Nephron (organoid): ENCODE data around the gene NUAK2.
A peak's percentile ranks its signal among the peaks of the same experiment; 100 is the strongest.

Source experiments
- H3K27ac Mint-ChIP-seq, 3 experiments: 2 replicates each; pipeline ENCODE4 v1.8.0; 2020; ENCODE audit warnings: mixed read lengths in 3 of 3, mild to moderate bottlenecking in 2 of 3, moderate library complexity in 1 of 3
- H3K27me3 Mint-ChIP-seq: 2 replicates; pipeline ENCODE4 v1.8.0; 2021; ENCODE audit warnings: low read depth, mild to moderate bottlenecking, moderate library complexity, mixed read lengths
- H3K36me3 Mint-ChIP-seq: 2 replicates; pipeline ENCODE4 v1.8.0; 2020; ENCODE audit warnings: low read depth, mixed read lengths
- H3K4me1 Mint-ChIP-seq: 2 replicates; pipeline ENCODE4 v1.8.0; 2020; ENCODE audit warnings: mixed read lengths
- H3K4me3 Mint-ChIP-seq, 3 experiments: 2 replicates each; pipeline ENCODE4 v1.8.0; 2020; ENCODE audit warnings: mild to moderate bottlenecking in 3 of 3, mixed read lengths in 3 of 3, moderate library complexity in 2 of 3
- H3K9me3 Mint-ChIP-seq: 2 replicates; pipeline ENCODE4 v1.8.0; 2020; ENCODE audit warnings: mixed read lengths
- CTCF ChIP-seq, 3 experiments: fragments of 200-600 bp; sonication (generic); IDR thresholded peaks; one replicate each; pipeline ENCODE4 v1.5.0; 2021; ENCODE audit warnings: antibody characterized with exemption in 3 of 3; ENCODE audit not compliant: unreplicated experiment in 3 of 3

Gene NUAK2

GRCh38 chr1:205339197-205339702, 17.7 kb upstream of the NUAK2 start:
- no peaks in the 10 kb centered on the region for H3K9me3 Mint-ChIP-seq
- no peak for TF ChIP-seq CTCF (IDR thresholded peaks at IDR 0.05; ENCODE audit: unreplicated experiment in 3 of 3)
- H3K36me3 Mint-ChIP-seq: no peaks in the 10 kb centered on the region
- no peak overlapping the region for H3K27ac Mint-ChIP-seq
- H3K4me3 Mint-ChIP-seq: no peak overlapping the region
- peaks cover under 1% of the 10 kb centered on the region for H3K4me1 Mint-ChIP-seq
- H3K27me3 Mint-ChIP-seq: peaks cover 49% of the 10 kb centered on the region

GRCh38 chr1:205338011-205338410, 16.5 kb upstream of the NUAK2 start:
- Mint-ChIP-seq H3K4me1 (no peaks in the 10 kb centered on the region), H3K27me3 (peaks cover 43% of the 10 kb centered on the region), H3K36me3 (no peaks in the 10 kb centered on the region), H3K9me3 (no peaks in the 10 kb centered on the region), H3K4me3 (no peak overlapping the region), H3K27ac (no peak overlapping the region)
- TF ChIP-seq CTCF (IDR thresholded peaks at IDR 0.05; ENCODE audit: unreplicated experiment in 3 of 3): no peak

- Mint-ChIP-seq H3K27me3 (peaks cover 37% of the 10 kb centered on the region), H3K27ac (no peak overlapping the region), H3K4me3 (no peak overlapping the region), H3K4me1 (no peaks in the 10 kb centered on the region), H3K9me3 (no peaks in the 10 kb centered on the region), H3K36me3 (no peaks in the 10 kb centered on the region)
- no peak for TF ChIP-seq CTCF (IDR thresholded peaks at IDR 0.05; ENCODE audit: unreplicated experiment in 3 of 3)
Observed at GRCh38 chr1:205337481-205337880, 15.9 kb upstream of the NUAK2 start.

- peaks cover 8% of the 10 kb centered on the region for H3K4me1 Mint-ChIP-seq
- H3K4me3 Mint-ChIP-seq: no peak overlapping the region
- TF ChIP-seq CTCF (IDR thresholded peaks at IDR 0.05; ENCODE audit: unreplicated experiment in 3 of 3): peak; percentile 94 to 96 (median 94)
- no peak overlapping the region for H3K27ac Mint-ChIP-seq
- H3K27me3 Mint-ChIP-seq: peaks cover 22% of the 10 kb centered on the region
- H3K36me3 Mint-ChIP-seq: no peaks in the 10 kb centered on the region
- no peaks in the 10 kb centered on the region for H3K9me3 Mint-ChIP-seq
Observed at GRCh38 chr1:205335692-205336091, 14.1 kb upstream of the NUAK2 start.

GRCh38 chr1:205332015-205332791, 10.7 kb upstream of the NUAK2 start:
- Mint-ChIP-seq H3K36me3 (no peaks in the 10 kb centered on the region), H3K27me3 (peaks cover 10% of the 10 kb centered on the region)

More at GRCh38 chr1:205332015-205332791, 10.7 kb upstream of the NUAK2 start:
- TF ChIP-seq CTCF (IDR thresholded peaks at IDR 0.05; ENCODE audit: unreplicated experiment in 3 of 3): no peak
- no peaks in the 10 kb centered on the region for H3K9me3 Mint-ChIP-seq
- no peak overlapping the region for H3K27ac Mint-ChIP-seq
- no peak overlapping the region for H3K4me3 Mint-ChIP-seq
- peaks cover 20% of the 10 kb centered on the region for H3K4me1 Mint-ChIP-seq
